GM12878 (cell line): ENCODE data around the gene BHLHE41.

Experiments used
- ASH2L ChIP-seq: fragments of 300-600, 200-600 bp; sonication (generic); IDR thresholded peaks from 2 replicates; pipeline ENCODE4 v1.6.1; 2017; ENCODE audit warnings: low read depth, mild to moderate bottlenecking, borderline replicate concordance
- EZH2 ChIP-seq: IDR thresholded peaks from 2 replicates; pipeline ENCODE4 v1.6.1; 2012; ENCODE audit warnings: low read depth, mild to moderate bottlenecking, control low read depth, inconsistent platforms, low read length, borderline replicate concordance; ENCODE audit not compliant: control insufficient read depth
- MYB ChIP-seq: fragments of 150-350 bp; IDR thresholded peaks from 2 replicates; pipeline ENCODE4 v1.6.1; 2014; ENCODE audit warnings: mild to moderate bottlenecking, low read depth, low read length, borderline replicate concordance
- NR2C2 ChIP-seq: IDR thresholded peaks from 2 replicates; pipeline ENCODE4 v1.6.1; 2011; ENCODE audit warnings: borderline replicate concordance, low read depth; ENCODE audit not compliant: control insufficient read depth, insufficient read length
- POLR2A ChIP-seq: IDR thresholded peaks from 2 replicates; pipeline ENCODE4 v1.6.1; 2011; ENCODE audit warnings: low read depth, mild to moderate bottlenecking, low read length
- SMC3 ChIP-seq: IDR thresholded peaks from 2 replicates; pipeline ENCODE4 v1.6.1; 2011; ENCODE audit warnings: low read length, improper control_type of control experiment, borderline replicate concordance
- YY1 ChIP-seq: IDR thresholded peaks from 2 replicates; pipeline ENCODE4 v1.6.1; 2011; ENCODE audit warnings: low read depth, mild to moderate bottlenecking, low read length
- TF ChIP-seq, protein P1 (sequence below): IDR thresholded peaks from 2 replicates; pipeline ENCODE4 v1.6.1; 2012; ENCODE audit warnings: low read length, inconsistent platforms
- TF ChIP-seq, protein P2 (sequence below), 3 experiments: IDR thresholded peaks in 2 of 3; conservative IDR thresholded peaks in 1 of 3; 2 replicates each; pipeline ENCODE4 v1.5.1; 2011; ENCODE audit warnings: low read depth in 3 of 3, low read length in 3 of 3, mild to moderate bottlenecking in 3 of 3, control low read depth in 2 of 3, moderate library complexity in 2 of 3, inconsistent platforms in 1 of 3, mixed read lengths in 1 of 3; ENCODE audit not compliant: control insufficient read depth in 2 of 3, insufficient read depth in 1 of 3; ENCODE audit errors: extremely low read depth in 1 of 3

DNA sequence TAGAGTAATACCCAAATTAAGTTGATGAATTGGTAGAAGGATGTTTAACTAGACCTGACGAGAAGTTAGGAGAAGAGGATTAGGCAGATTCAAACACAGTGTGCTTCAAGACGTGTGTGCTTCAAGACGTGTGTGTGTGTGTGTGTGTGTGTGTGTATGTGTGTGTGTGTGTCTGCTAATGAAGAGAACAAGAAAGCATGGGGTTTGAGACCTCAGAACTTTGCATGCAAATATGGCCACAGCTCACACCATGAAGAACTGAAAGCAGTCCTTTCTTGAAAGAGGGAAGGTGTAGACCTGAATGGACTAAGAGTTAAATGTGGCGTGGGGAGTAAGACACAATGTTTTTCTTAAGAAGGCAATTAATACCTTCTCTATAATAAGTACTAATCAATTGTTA lies 38.1 kb upstream of the BHLHE41 start:
- TF ChIP-seq YY1: no peak
- no peak for TF ChIP-seq ASH2L
- TF ChIP-seq NR2C2: no peak
- TF ChIP-seq, protein P1, sequence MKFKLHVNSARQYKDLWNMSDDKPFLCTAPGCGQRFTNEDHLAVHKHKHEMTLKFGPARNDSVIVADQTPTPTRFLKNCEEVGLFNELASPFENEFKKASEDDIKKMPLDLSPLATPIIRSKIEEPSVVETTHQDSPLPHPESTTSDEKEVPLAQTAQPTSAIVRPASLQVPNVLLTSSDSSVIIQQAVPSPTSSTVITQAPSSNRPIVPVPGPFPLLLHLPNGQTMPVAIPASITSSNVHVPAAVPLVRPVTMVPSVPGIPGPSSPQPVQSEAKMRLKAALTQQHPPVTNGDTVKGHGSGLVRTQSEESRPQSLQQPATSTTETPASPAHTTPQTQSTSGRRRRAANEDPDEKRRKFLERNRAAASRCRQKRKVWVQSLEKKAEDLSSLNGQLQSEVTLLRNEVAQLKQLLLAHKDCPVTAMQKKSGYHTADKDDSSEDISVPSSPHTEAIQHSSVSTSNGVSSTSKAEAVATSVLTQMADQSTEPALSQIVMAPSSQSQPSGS: peak; percentile 55; the same call in 1 of the 2 replicates
- TF ChIP-seq EZH2: no peak
- no peak for TF ChIP-seq MYB
- no peak for TF ChIP-seq SMC3
- TF ChIP-seq, protein P2, sequence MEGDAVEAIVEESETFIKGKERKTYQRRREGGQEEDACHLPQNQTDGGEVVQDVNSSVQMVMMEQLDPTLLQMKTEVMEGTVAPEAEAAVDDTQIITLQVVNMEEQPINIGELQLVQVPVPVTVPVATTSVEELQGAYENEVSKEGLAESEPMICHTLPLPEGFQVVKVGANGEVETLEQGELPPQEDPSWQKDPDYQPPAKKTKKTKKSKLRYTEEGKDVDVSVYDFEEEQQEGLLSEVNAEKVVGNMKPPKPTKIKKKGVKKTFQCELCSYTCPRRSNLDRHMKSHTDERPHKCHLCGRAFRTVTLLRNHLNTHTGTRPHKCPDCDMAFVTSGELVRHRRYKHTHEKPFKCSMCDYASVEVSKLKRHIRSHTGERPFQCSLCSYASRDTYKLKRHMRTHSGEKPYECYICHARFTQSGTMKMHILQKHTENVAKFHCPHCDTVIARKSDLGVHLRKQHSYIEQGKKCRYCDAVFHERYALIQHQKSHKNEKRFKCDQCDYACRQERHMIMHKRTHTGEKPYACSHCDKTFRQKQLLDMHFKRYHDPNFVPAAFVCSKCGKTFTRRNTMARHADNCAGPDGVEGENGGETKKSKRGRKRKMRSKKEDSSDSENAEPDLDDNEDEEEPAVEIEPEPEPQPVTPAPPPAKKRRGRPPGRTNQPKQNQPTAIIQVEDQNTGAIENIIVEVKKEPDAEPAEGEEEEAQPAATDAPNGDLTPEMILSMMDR (IDR thresholded peaks at IDR 0.05 in 2 of 3, conservative IDR thresholded peaks at IDR 0.05 in 1 of 3; ENCODE audit: control insufficient read depth in 2 of 3, extremely low read depth in 1 of 3, insufficient read depth in 1 of 3, low read depth in 3 of 3, low read length in 3 of 3): no peak
- no peak for TF ChIP-seq POLR2A
